HG02884 (cell line): ENCODE results near the gene NAT16.
"Not testable (repeated sequence)": the region's sequence is repeated elsewhere in the genome, so short reads cannot be mapped to it uniquely, and the experiment has no call there.

ENCODE experiments used
- ATAC-seq: cut with Tn5 transposase; IDR thresholded peaks from one replicate; pipeline ENCODE4 v1.9.1; 2021; ENCODE audit warnings: mild to moderate bottlenecking, moderate library complexity; ENCODE audit not compliant: unreplicated experiment

NAT16 gene

DNA sequence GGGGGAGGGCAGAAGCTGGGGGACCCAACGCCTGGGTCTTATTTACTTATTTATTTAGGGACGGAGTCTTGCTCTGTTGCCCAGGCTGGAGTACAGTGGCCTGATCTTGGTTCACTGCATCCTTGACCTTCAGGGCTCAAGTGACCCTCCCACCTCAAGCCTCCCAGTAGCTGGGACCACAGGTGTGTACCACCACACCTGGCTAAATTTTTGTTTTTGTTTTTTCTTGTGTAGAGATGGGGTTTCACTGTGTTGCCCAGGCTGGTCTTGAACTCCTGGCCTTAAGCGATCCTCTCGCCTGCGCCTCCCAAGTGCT, 22.5 kb upstream of the NAT16 start:
- ATAC-seq: no peak

DNA sequence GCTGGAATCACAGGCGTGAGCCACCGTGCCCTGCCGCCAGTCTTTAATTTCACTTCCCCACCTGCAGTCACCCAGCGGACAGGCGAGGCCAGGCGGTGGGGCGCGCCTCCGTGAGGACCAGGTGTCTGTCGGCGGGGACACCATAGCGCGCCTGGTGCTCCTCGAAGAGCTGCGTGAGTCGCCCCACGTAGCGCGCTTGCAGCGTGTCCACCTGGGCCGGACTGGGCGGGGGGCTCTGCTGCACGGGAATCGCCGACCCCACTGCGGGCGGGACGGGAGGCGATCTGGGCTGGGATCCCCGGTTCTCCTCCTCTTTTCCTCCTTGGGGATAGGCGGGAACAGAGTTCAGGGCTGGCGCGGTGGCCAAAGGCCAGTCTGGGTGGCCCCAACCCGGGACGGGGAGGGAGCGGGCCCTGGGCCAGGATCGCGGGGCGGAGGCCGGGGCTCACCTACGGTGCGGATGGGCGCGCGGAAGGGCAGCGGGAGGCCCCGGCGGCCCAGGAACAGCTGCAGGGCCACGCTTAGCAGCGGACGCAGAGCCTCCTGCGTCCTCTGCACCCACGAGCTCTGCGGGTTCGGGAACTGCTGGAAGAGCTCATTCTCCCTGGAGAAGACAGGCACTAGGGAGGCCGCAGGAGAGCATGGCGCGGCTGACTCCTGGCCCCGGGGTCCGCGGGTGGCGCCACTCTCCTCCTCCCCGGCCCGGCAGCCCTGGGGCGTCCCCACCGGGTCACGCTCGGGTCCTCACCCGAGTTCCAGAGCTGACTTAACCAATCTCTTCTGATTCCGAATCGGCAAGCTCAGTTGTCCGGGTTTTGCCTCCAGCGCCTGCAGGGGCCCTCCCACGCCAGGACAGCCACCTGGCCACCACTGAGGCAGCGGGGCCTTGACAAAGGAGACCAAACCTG, 21.9 kb upstream of the NAT16 start:
- no peak for ATAC-seq

- no peak for ATAC-seq
Observed at GRCh38 chr7:101200862-101201599, 20.9 kb upstream of the NAT16 start, which contains the start of gene MOGAT3. TSS of gene MOGAT3 (minus strand) at chr7:101201036. CDS start at chr7:101200854, 182 bp downstream.

GRCh38 chr7:101200504-101200861, 20.4 kb upstream of the NAT16 start:
- no peak for ATAC-seq

DNA sequence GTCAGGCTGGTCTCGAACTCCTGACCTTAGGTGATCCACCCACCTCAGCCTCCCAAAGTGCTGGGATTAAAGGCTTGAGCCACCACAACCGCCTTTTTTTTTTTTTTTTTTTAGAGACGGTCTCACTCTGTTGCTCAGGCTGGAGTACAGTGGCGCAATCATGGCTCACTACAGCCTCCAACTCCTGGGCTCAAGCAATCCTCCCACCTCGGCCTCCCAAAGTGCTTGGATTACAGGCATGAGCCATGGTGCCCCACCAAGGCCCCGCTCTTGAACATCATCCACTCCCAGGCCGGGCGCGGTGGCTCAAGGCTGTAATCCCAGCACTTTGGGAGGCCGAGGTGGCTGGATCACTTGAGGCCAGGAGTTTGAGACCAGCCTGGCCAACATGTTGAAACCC, 19.4 kb upstream of the NAT16 start:
- ATAC-seq: not testable (repeated sequence)

DNA sequence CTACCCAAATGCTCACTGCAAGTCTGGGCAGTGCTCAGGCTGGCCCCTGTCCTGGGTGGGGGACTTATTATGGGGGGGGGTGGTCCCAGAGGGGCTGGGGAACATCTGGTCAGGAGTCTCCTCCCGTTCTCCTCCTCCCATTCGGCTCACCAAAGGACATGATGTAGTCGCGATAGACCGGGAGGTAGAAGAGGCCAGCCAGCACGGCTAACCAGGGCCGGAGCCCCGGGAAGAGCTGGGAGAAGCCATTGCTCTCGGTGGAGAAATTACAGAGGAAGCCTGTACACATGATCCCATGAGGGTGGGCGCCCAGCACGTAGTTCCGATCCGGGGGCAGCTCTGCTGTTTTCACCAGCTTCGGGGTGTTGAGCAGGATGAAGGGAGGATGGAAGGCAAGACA, 18.4 kb upstream of the NAT16 start:
- ATAC-seq: no peak

DNA sequence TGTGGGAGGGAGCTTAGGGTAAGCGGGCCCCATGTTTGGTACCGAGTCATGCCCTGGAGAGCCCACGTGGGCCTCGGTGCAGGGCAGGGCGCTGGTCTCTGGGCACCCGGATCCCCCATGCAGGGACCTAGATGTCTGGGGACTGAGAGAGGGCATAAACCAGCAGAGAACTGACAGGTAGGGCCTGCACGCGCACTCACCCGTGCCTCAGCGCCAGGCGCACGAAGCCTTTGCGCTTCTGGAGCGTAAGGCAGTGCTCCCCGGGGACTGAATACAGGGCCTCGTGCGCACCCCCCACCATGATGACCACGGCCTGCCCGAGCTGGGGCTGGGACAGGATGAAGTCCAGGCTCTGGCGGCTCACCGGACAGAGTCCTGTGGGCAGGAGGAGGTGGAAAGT, 17.9 kb upstream of the NAT16 start:
- ATAC-seq: no peak

DNA sequence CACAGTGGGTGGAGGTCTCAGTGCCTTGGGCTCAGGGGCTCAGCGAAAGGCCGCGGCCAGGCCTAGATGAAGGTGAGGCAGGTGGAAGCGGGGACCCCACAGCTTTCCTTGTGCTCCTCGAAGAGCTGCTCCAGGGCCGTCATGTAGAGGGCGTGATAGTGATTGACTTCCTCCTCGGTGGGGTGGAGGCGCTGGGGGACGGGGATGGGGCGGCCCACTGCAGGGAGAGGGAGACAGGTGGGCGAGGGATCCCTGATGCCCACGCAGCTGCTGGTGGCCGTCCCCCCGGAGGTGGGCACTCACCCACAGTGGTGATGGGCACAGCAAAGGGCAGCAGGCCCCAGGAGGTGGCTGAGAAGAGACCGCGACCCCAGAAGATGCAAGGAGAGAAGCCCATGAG, 15.8 kb upstream of the NAT16 start:
- ATAC-seq: no peak

GRCh38 chr7:101189109-101189508, 9.0 kb upstream of the NAT16 start:
- no peak for ATAC-seq

GRCh38 chr7:101186844-101187428, 6.8 kb upstream of the NAT16 start:
- no peak for ATAC-seq

DNA sequence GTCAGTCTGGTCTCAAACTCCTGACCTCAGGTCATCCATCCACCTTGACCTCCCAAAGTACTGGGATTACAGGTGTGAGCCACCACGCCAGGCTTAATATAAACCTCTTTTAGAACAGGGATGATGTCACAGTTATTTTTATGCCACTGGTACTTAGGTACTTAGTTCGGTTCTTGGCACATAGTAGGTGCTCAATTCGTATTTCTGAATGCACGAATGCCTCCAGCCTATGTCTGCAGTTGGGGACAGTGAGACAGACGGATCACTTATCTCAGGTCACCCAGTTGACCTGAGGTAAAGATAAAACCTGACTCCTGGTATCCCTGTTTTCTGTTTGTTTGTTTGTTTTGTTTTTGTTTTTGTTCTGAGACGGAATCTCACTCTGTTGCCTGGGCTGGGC, 6.1 kb upstream of the NAT16 start:
- ATAC-seq: no peak

DNA sequence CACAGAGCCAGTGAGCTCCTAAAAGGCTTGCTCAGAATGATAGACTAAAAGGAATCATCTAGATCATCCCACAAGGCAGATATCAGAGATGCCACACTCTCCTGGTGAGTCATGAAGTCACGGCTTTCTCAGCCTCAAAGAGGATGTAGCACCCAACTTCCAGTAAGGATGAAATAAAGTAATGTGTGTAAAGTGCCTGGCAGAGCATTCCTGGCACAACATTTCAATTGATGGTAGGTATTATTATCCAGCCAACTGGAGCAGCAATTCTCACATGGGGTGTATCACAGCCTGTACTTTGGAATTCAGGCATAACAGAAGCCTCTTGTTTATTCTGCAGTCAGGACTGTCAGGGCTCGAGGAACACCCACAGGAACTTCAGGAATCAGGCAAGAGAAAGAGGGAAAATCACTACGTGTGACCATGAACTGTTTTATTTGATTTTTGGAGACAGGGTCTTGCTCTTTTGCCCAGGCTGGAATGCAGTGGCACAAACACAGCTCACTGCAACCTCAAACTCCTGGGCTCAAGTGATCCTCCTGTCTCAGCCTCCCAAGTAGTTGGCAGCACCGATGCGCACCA, 5.3 kb upstream of the NAT16 start:
- no peak for ATAC-seq

GRCh38 chr7:101179713-101180112, 380 bp downstream of the NAT16 start:
- no peak for ATAC-seq

DNA sequence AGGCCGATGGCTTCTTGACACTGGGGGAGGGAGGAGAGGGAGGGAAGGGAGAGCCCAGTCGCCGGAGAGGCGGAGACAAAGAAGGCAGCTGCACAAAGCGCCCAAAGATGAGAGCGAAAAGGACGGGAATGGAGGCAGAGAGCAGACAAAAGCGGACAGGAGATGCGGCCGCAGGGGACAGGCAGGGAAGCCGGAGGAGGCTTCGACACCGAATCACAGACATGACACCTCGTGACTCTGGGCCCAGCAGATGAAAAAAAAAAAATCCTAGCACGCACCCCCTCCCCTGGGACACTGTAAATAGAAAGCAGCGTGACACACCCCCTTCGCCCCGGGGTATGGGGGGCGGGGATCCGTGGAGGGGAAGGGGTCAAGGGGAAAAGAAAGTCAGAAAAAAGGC, 976 bp downstream of the NAT16 start:
- ATAC-seq: no peak

DNA sequence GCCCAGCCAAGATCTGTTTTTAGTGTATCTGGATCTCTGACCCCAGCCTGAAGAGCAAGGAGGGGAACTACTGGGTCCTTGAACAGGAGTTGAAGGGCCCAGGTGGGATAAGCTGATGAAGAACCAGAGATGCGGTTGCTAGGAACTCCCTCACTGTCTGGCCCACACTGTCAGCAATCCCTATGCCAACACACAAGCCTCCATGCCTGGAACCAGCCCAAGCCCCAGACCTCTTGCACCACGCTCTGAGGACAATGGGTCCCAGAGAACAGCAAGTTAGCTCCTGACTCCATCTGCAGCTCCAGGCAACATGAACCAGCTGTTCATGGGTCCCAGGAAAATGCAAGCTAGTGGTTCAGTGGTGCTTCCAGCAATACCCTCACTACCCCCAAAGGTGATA, 2.4 kb downstream of the NAT16 start:
- no peak for ATAC-seq

GRCh38 chr7:101175664-101176063, 4.4 kb downstream of the NAT16 start:
- ATAC-seq: no peak

GRCh38 chr7:101174322-101174854, 5.7 kb downstream of the NAT16 start:
- ATAC-seq: no peak

DNA sequence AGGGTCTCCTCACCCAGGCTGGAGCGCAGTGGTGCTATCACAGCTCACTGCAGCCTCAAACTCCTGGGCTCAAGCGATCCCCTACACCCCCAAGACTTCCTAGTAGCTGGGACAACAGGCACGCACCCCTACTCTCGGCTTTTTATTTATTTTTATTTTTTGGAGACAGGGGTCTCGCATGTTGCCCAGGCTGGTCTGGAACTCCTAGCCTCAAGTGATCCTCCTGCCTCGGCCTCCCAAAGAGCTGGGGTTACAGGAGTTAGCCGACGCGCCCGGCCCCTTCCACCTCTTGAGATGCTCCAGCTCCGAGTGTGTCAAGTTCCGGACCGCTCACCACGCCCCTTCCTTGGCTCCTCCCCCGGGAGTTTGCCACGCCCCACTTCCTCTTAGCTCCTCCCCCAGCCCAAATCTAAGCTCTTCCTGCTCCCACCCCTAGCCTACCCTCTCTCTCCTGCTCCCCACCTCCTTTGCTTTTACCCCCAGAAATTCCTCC, 6.3 kb downstream of the NAT16 start:
- no peak for ATAC-seq

GRCh38 chr7:101172854-101173751, 7.0 kb downstream of the NAT16 start:
- ATAC-seq: no peak
